Effector memory CD4-positive, alpha-beta T cell (primary cell): ENCODE measurements around the gene PITX1.

Experiments
- DNase-seq, 3 donors: peaks; one replicate each; pipeline ENCODE4 v3.0.0-alpha.2; 2020
- H3K27ac ChIP-seq: 2 replicates; pipeline ENCODE4 v1.7.0; 2013; ENCODE audit warnings: mild to moderate bottlenecking, low read length, moderate library complexity; ENCODE audit not compliant: insufficient read depth, poor library complexity, severe bottlenecking
- H3K27me3 ChIP-seq: replicated peaks from 2 replicates; pipeline ENCODE4 v1.7.0; 2013; ENCODE audit warnings: mild to moderate bottlenecking, low read length; ENCODE audit not compliant: insufficient read depth, control insufficient read depth, poor library complexity, severe bottlenecking
- H3K36me3 ChIP-seq: 2 replicates; pipeline ENCODE4 v1.7.0; 2013; ENCODE audit warnings: mild to moderate bottlenecking, low read length, moderate library complexity; ENCODE audit not compliant: control insufficient read depth, insufficient read depth
- H3K4me1 ChIP-seq: 2 replicates; pipeline ENCODE4 v1.7.0; 2013; ENCODE audit warnings: low read length, mild to moderate bottlenecking; ENCODE audit not compliant: control insufficient read depth, insufficient read depth, poor library complexity, severe bottlenecking
- H3K4me3 ChIP-seq: 2 replicates; pipeline ENCODE4 v1.7.0; 2013; ENCODE audit warnings: low read length, low read depth, mild to moderate bottlenecking; ENCODE audit not compliant: insufficient read depth, poor library complexity, severe bottlenecking
- H3K9me3 ChIP-seq: 2 replicates; pipeline ENCODE4 v1.7.0; 2013; ENCODE audit warnings: mild to moderate bottlenecking, low read length, moderate library complexity; ENCODE audit not compliant: control insufficient read depth

Gene PITX1

DNA sequence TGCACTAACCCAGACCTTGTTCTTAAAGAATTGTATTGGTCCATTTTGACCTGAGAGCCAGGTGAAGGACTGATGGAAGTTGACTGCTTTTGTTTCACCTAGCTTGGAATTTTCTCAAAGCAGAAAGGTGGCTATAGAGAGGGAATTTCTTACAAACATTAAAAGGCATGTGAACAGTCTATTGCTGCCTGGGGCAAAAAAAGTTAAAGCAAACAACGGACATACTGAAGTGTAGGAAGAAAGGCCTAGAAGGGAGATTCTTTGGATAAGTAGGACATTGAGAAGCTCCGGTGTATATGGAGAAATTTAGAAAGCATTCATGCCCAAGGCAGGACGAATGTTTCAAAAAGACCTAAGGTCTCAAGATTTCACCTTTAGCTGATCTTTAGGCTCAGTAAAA, 54.6 kb downstream of the PITX1 start:
- Histone ChIP-seq H3K27me3 (no peaks in the 10 kb centered on the region), H3K36me3 (peaks cover 3% of the 10 kb centered on the region), H3K9me3 (peaks cover 8% of the 10 kb centered on the region), H3K4me3 (no peak overlapping the region), H3K27ac (no peak overlapping the region), H3K4me1 (no peaks in the 10 kb centered on the region)
- no peak for DNase-seq
